PC-3 (cell line): Measurements from ENCODE around the gene TBC1D30. TPM values are rescaled to one million over a fixed set of nuclear protein-coding genes. Genes with fewer than 3 reads are reported as not detected.

Experiments used
- ATAC-seq: fragments of 200-7000 bp; cut with Tn5 transposase; 2 replicates; pipeline ENCODE4 v1.9.1; 2020; ENCODE audit warnings: mild to moderate bottlenecking, moderate library complexity
- BruUV-seq: library from RNA; stranded (reverse); fragments of 400-500 nt; replicated peaks from 2 replicates; lab custom pipeline; 2021; lab: Mats Ljungman, UMichigan
- CTCF ChIA-PET: fragments of 300-600 bp; sonication (Branson Sonifier 250); formaldehyde crosslinking; loops from one replicate; lab custom pipeline; 2022; ENCODE audit warnings: antibody characterized with exemption; lab: Charles Lee
- POLR2A ChIA-PET: fragments of 300-600 bp; sonication (Branson Sonifier 250); formaldehyde crosslinking; loops from one replicate; lab custom pipeline; 2022; ENCODE audit warnings: antibody characterized with exemption; ENCODE audit not compliant: unreplicated experiment; lab: Charles Lee
- DNase-seq: peaks from one replicate; pipeline ENCODE4 v3.0.0-alpha.2; 2015
- H2AFZ ChIP-seq: fragments of 300-600 bp; sonication (generic); 2 replicates; pipeline ENCODE4 v1.6.0; 2016; ENCODE audit warnings: antibody characterized with exemption, low read length
- H3F3A ChIP-seq: fragments of 300-600 bp; sonication (generic); one replicate; pipeline ENCODE4 v1.6.0; 2017; ENCODE audit warnings: antibody characterized with exemption, low read length, control low read depth, mild to moderate bottlenecking; ENCODE audit not compliant: unreplicated experiment
- H3K27ac ChIP-seq: fragments of 300-600 bp; sonication (generic); 2 replicates; pipeline ENCODE4 v1.5.1; 2016; ENCODE audit warnings: mild to moderate bottlenecking, low read length
- H3K27me3 ChIP-seq: fragments of 300-600 bp; sonication (generic); 2 replicates; pipeline ENCODE4 v1.6.1; 2016; ENCODE audit warnings: low read length, mixed read lengths
- H3K36me3 ChIP-seq: fragments of 300-600 bp; sonication (generic); 2 replicates; pipeline ENCODE4 v1.6.1; 2016; ENCODE audit warnings: low read depth, mixed run types, low read length, mixed read lengths
- H3K4me1 ChIP-seq: fragments of 300-600 bp; sonication (generic); 2 replicates; pipeline ENCODE4 v1.5.1; 2016; ENCODE audit warnings: low read length; ENCODE audit not compliant: insufficient read depth
- H3K4me2 ChIP-seq: fragments of 300-600 bp; sonication (generic); 2 replicates; pipeline ENCODE4 v1.6.0; 2016; ENCODE audit warnings: low read length
- H3K4me3 ChIP-seq: fragments of 300-600 bp; sonication (generic); 2 replicates; pipeline ENCODE4 v1.5.1; 2016; ENCODE audit warnings: mild to moderate bottlenecking, low read length, mixed read lengths
- H3K79me2 ChIP-seq: fragments of 300-600 bp; sonication (generic); 2 replicates; pipeline ENCODE4 v1.6.1; 2017; ENCODE audit warnings: low read length, mixed read lengths
- H3K9ac ChIP-seq: fragments of 300-600 bp; sonication (generic); 2 replicates; pipeline ENCODE4 v1.6.0; 2016; ENCODE audit warnings: mild to moderate bottlenecking, low read length
- H3K9me2 ChIP-seq: fragments of 300-600 bp; sonication (generic); replicated peaks from 2 replicates; pipeline ENCODE4 v1.6.1; 2016; ENCODE audit warnings: mixed run types, low read length, mixed read lengths
- H3K9me3 ChIP-seq: fragments of 300-600 bp; sonication (generic); 2 replicates; pipeline ENCODE4 v1.6.1; 2016; ENCODE audit warnings: low read length, mixed read lengths
- H4K20me1 ChIP-seq: fragments of 300-600 bp; sonication (generic); 2 replicates; pipeline ENCODE4 v1.6.1; 2016; ENCODE audit warnings: low read length, mixed read lengths
- EZH2 ChIP-seq: fragments of 300-600 bp; sonication (generic); IDR thresholded peaks from one replicate; pipeline ENCODE4 v1.6.1; 2017; ENCODE audit warnings: antibody characterized with exemption, mild to moderate bottlenecking, low read length; ENCODE audit not compliant: unreplicated experiment
- EZH2phosphoT487 ChIP-seq: fragments of 300-600 bp; sonication (generic); IDR thresholded peaks from 2 replicates; pipeline ENCODE4 v1.6.1; 2018; ENCODE audit warnings: mild to moderate bottlenecking, antibody characterized with exemption, low read length, borderline replicate concordance
- intact Hi-C: fragments of 100-400 bp; cut with micrococcal nuclease; formaldehyde crosslinking; loops from 2 replicates; pipeline ENCODE4 v1.9.0; 2023
- total RNA-seq: library from RNA; depleted of rRNA; stranded (reverse); fragments of >200 nt; gene quantifications from 2 replicates; pipeline ENCODE4 v1.2.3, GENCODE V29; 2014; rRNA removed
- TF ChIP-seq, protein P1 (sequence below): fragments of 300-600 bp; sonication (generic); conservative IDR thresholded peaks from 2 replicates; pipeline ENCODE4 v1.5.1; 2017; ENCODE audit warnings: antibody characterized with exemption, low read depth, mild to moderate bottlenecking, low read length

TBC1D30 gene
- total RNA-seq, 1 experiment from 2014 or later: 16.8 TPM

- Histone ChIP-seq H3K9me3 (no peaks in the 10 kb centered on the region), H4K20me1 (no peaks in the 10 kb centered on the region), H2AFZ (no peak overlapping the region), H3K27me3 (no peaks in the 10 kb centered on the region), H3K9ac (no peak overlapping the region), H3K4me2 (no peak overlapping the region), H3K9me2 (no peaks in the 10 kb centered on the region), H3K4me1 (no peaks in the 10 kb centered on the region), H3F3A (no peaks in the 10 kb centered on the region), H3K79me2 (no peaks in the 10 kb centered on the region), H3K27ac (no peak overlapping the region), H3K36me3 (no peaks in the 10 kb centered on the region), H3K4me3 (no peak overlapping the region)
- ChIA-PET CTCF (no interaction called here), POLR2A (no interaction called here)
- ATAC-seq: no peak
- DNase-seq: no peak
- intact Hi-C loops: no loop called here
- TF ChIP-seq, protein P1, sequence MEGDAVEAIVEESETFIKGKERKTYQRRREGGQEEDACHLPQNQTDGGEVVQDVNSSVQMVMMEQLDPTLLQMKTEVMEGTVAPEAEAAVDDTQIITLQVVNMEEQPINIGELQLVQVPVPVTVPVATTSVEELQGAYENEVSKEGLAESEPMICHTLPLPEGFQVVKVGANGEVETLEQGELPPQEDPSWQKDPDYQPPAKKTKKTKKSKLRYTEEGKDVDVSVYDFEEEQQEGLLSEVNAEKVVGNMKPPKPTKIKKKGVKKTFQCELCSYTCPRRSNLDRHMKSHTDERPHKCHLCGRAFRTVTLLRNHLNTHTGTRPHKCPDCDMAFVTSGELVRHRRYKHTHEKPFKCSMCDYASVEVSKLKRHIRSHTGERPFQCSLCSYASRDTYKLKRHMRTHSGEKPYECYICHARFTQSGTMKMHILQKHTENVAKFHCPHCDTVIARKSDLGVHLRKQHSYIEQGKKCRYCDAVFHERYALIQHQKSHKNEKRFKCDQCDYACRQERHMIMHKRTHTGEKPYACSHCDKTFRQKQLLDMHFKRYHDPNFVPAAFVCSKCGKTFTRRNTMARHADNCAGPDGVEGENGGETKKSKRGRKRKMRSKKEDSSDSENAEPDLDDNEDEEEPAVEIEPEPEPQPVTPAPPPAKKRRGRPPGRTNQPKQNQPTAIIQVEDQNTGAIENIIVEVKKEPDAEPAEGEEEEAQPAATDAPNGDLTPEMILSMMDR: no peak
- no peak for TF ChIP-seq EZH2phosphoT487
- no peak for TF ChIP-seq EZH2
- BruUV-seq: no TSS peak
Measured at GRCh38 chr12:64922853-64923252, 98.4 kb downstream of the TBC1D30 start.

GRCh38 chr12:64923536-64923935 lies 99.1 kb downstream of the TBC1D30 start:
- Histone ChIP-seq H3K79me2 (no peaks in the 10 kb centered on the region), H3K27ac (no peak overlapping the region), H3K4me2 (no peak overlapping the region), H3K9ac (no peak overlapping the region), H3K27me3 (no peaks in the 10 kb centered on the region), H2AFZ (no peak overlapping the region), H3K9me3 (no peaks in the 10 kb centered on the region), H3F3A (no peaks in the 10 kb centered on the region), H4K20me1 (no peaks in the 10 kb centered on the region), H3K9me2 (no peaks in the 10 kb centered on the region), H3K4me3 (no peak overlapping the region), H3K36me3 (no peaks in the 10 kb centered on the region), H3K4me1 (no peaks in the 10 kb centered on the region)
- no peak for ATAC-seq
- DNase-seq: no peak
- ChIA-PET CTCF (no interaction called here), POLR2A (no interaction called here)
- TF ChIP-seq, protein P1: no peak
- no peak for TF ChIP-seq EZH2
- TF ChIP-seq EZH2phosphoT487: no peak
- intact Hi-C loops: no loop called here
- no TSS peak for BruUV-seq

Other genes with a start within 250 kb of the TBC1D30 start
- gene RASSF3, start 214.2 kb upstream of the TBC1D30 start, total RNA-seq: 13.4 and 19.1 TPM in 2 replicates
- gene GNS, start 65.2 kb upstream of the TBC1D30 start, total RNA-seq: 55.1 TPM in 2 replicates